ENCODE data around the gene ANXA4.
"Not testable (repeated sequence)": the region's sequence is repeated elsewhere in the genome, so short reads cannot be mapped to it uniquely, and the experiment has no call there.

ANXA4 gene

DNA sequence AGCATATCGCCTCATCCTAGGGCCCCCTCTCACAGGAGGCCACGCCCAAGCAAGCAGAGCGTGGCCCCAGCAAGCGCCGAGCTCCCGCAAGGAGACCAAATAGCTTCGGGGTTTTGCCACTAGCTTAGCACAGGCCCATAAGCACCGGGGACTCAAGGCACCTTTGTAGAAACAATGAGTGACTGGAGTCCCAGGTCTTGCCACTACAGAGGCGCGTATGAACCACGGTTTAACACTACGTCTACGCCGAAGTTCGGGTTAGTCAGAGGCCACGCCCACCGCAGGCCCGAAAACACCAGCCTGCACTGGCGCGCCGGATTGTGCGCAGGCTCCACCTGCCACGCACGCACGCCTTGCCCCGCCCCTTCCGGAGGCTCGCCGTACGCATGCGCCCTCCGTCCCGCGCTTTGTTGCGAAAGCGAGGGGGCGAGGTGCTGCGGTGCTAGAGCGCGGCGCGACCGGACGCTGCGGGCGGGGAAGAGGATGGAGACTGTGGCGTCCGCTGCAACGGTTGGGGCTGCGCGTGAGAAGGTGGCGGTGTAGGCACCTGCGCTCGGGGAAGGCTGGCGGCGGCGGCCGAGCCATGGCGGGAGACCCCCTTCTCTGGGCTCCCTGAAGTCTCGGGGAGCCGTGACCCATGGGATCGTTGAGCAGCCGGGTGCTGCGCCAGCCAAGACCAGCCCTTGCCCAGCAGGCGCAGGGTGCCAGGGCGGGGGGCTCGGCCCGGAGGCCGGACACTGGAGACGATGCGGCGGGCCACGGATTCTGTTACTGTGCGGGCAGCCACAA lies 87.5 kb downstream of the ANXA4 start, which contains the start of gene GMCL1:
Gene GMCL1 (plus strand): TSS at position 405 of the 789 bp plus-strand sequence. CDS start 233 bp downstream, at position 638.
- peak; percentile 81 for TF ChIP-seq FOXP2 (optimal IDR thresholded peaks at IDR 0.05; ENCODE audit: control extremely low read depth, extremely low read length, insufficient read depth)
- no peak for TF ChIP-seq EZH2 (IDR thresholded peaks at IDR 0.05)
- peak; percentile 97 for TF ChIP-seq POLR2AphosphoS5 (IDR thresholded peaks at IDR 0.05; ENCODE audit: borderline replicate concordance, low read depth, low read length)
- DNase-seq (ENCODE audit: low read depth, low spot score), result peak; percentile 80
- no peaks in the 10 kb centered on the region for H3K9me3 ChIP-seq (ENCODE audit: low read depth, low read length)

GRCh38 chr2:69830045-69830905 lies 88.3 kb downstream of the ANXA4 start:
- H3K27ac ChIP-seq, result no peak overlapping the region
- peak overlapping the region; percentile 81 for H3K9ac ChIP-seq (ENCODE audit: insufficient read length)
- no peak for TF ChIP-seq EZH2 (IDR thresholded peaks at IDR 0.05)
- TF ChIP-seq POLR2AphosphoS5 (IDR thresholded peaks at IDR 0.05; ENCODE audit: borderline replicate concordance, low read depth, low read length), result no peak
- no peak for TF ChIP-seq FOXP2 (optimal IDR thresholded peaks at IDR 0.05; ENCODE audit: control extremely low read depth, extremely low read length, insufficient read depth)
- H3K9me3 ChIP-seq (ENCODE audit: low read depth, low read length), result no peaks in the 10 kb centered on the region
- DNase-seq (ENCODE audit: low read depth, low spot score), result no peak
- H3K4me3 ChIP-seq, result peak overlapping the region; percentile 88
- no peaks in the 10 kb centered on the region; the same call in 1 of the 2 replicates for H3K36me3 ChIP-seq (ENCODE audit: insufficient read depth, low read length)

More for the DNA sequence above, 87.5 kb downstream of the ANXA4 start, which contains the start of gene GMCL1:
- Histone ChIP-seq H3K36me3 (ENCODE audit: insufficient read depth, low read length) (no peaks in the 10 kb centered on the region; the same call in 1 of the 2 replicates), H3K4me3 (peak within 1 kb of the TSS; percentile 88), H3K9ac (ENCODE audit: insufficient read length) (peak within 1 kb of the TSS; percentile 84), H3K27ac (peak within 1 kb of the TSS; percentile 80)

DNA sequence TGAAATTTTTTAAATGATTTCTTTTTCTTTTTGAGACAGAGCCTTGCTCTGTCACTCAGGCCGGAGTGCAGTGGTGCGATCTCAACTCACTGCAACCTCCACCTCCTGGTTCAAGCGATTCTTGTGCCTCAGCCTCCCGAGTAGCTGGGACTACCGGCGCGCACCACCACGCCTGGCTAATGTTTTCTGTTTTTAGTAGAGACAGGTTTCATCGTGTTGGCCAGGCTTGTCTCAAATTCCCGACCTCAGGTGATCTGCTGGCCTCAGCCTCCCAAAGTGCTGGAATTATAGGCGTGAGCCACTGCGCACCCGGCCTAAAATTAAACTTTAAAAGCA lies 88.9 kb downstream of the ANXA4 start:
- DNase-seq (ENCODE audit: low read depth, low spot score), result not testable (repeated sequence)

DNA sequence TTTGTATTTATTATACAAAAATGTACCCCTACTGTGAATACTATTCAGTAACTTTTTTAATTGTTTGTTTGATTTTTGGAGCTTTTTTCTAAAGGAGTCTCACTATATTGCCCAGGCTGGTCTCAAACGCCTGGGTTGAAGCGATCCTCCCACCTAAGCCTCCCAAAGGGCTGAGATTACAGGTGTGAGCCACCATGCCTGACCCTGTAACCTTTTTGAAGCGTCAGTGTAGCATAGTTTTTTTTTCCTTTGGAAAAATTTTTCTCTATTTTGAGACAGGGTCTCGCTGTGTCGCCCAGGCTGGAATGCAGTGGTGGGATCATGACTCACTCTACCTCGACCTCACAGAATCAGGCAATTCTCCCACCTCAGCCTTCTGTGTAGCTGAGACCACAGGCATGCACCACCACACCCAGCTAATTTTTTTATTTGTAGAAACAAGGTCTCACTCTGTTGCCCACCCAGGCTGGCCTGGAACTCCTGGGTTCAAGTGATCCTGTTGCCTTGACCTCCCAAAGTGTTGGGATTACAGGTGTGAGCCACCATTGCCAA lies 89.5 kb downstream of the ANXA4 start:
- Histone ChIP-seq H3K4me3 (peak overlapping the region; percentile 88; the same call in 1 of the 2 replicates), H3K36me3 (ENCODE audit: insufficient read depth, low read length) (no peaks in the 10 kb centered on the region; the same call in 1 of the 2 replicates)
- no peak for DNase-seq (ENCODE audit: low read depth, low spot score)

More for the DNA sequence above, 88.9 kb downstream of the ANXA4 start:
- Histone ChIP-seq H3K9ac (ENCODE audit: insufficient read length) (peak overlapping the region; percentile 81), H3K4me3 (peak overlapping the region; percentile 88)
- H3K9me3 ChIP-seq (ENCODE audit: low read depth, low read length); H3K36me3 ChIP-seq (ENCODE audit: insufficient read depth, low read length); H3K27ac ChIP-seq: not testable (repeated sequence)

DNA sequence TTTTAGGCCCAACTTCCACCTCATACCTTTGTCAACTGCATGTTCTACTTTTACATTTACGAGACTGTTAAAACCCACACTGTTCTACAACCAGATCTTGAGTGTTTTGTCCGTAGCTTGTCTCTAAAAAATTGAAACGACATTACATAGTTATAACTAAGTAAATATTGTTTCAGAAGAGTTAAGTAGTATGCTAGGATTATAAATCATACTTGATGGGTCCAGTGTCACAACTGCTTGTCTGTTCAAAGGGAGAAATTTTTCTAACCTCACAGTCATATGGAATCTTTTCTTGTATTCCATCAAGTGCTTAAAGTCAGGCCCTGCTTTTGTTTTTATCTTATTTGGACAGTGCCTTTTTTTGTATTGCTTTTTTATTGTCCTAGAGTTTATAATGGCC lies 91.8 kb downstream of the ANXA4 start:
- H3K36me3 ChIP-seq (ENCODE audit: insufficient read depth, low read length), result peaks cover 5% of the 10 kb centered on the region; the same call in 1 of the 2 replicates
- DNase-seq (ENCODE audit: low read depth, low spot score), result no peak
- no peak overlapping the region for H3K9ac ChIP-seq (ENCODE audit: insufficient read length)
- no peak for TF ChIP-seq EZH2 (IDR thresholded peaks at IDR 0.05)
- TF ChIP-seq FOXP2 (optimal IDR thresholded peaks at IDR 0.05; ENCODE audit: control extremely low read depth, extremely low read length, insufficient read depth), result no peak
- TF ChIP-seq POLR2AphosphoS5 (IDR thresholded peaks at IDR 0.05; ENCODE audit: borderline replicate concordance, low read depth, low read length), result no peak
- no peaks in the 10 kb centered on the region for H3K9me3 ChIP-seq (ENCODE audit: low read depth, low read length)
- no peak overlapping the region for H3K4me3 ChIP-seq
- H3K27ac ChIP-seq, result no peak overlapping the region

More for the DNA sequence above, 89.5 kb downstream of the ANXA4 start:
- no peaks in the 10 kb centered on the region for H3K9me3 ChIP-seq (ENCODE audit: low read depth, low read length)
- H3K27ac ChIP-seq, result no peak overlapping the region
- TF ChIP-seq EZH2 (IDR thresholded peaks at IDR 0.05), result no peak
- TF ChIP-seq POLR2AphosphoS5 (IDR thresholded peaks at IDR 0.05; ENCODE audit: borderline replicate concordance, low read depth, low read length), result no peak
- TF ChIP-seq FOXP2 (optimal IDR thresholded peaks at IDR 0.05; ENCODE audit: control extremely low read depth, extremely low read length, insufficient read depth), result no peak
- no peak overlapping the region for H3K9ac ChIP-seq (ENCODE audit: insufficient read length)

DNA sequence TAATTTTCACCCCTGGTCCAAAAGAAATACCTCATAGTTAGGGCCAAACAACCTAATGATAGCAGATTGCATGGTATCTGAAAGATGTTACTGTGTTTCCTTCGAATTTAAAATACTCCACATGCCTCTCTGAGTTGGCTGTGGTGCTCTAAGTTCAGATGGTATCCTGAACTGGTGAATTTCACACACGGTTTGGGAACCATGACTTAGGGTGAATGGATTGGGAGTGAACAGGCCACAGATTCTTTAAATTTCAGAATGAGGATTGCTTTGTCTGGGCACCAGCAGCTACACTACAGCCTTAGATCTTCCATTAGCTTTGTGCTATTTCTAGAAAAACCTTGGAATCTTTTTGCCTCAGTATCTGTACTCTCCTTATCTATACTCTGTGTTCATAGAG lies 93.7 kb downstream of the ANXA4 start:
- DNase-seq (ENCODE audit: low read depth, low spot score), result no peak
- H3K27ac ChIP-seq, result no peak overlapping the region
- H3K4me3 ChIP-seq, result no peak overlapping the region
- no peak overlapping the region for H3K9ac ChIP-seq (ENCODE audit: insufficient read length)
- no peaks in the 10 kb centered on the region for H3K9me3 ChIP-seq (ENCODE audit: low read depth, low read length)
- H3K36me3 ChIP-seq (ENCODE audit: insufficient read depth, low read length), result peaks cover 13% of the 10 kb centered on the region; the same call in 1 of the 2 replicates
- TF ChIP-seq EZH2 (IDR thresholded peaks at IDR 0.05) (no peak), POLR2AphosphoS5 (IDR thresholded peaks at IDR 0.05; ENCODE audit: borderline replicate concordance, low read depth, low read length) (no peak), FOXP2 (optimal IDR thresholded peaks at IDR 0.05; ENCODE audit: control extremely low read depth, extremely low read length, insufficient read depth) (no peak)

GRCh38 chr2:69836316-69836715 lies 94.4 kb downstream of the ANXA4 start:
- Histone ChIP-seq H3K27ac (no peak overlapping the region), H3K36me3 (ENCODE audit: insufficient read depth, low read length) (peaks cover 14% of the 10 kb centered on the region; the same call in 1 of the 2 replicates), H3K4me3 (no peak overlapping the region), H3K9ac (ENCODE audit: insufficient read length) (no peak overlapping the region), H3K9me3 (ENCODE audit: low read depth, low read length) (no peaks in the 10 kb centered on the region)
- TF ChIP-seq EZH2 (IDR thresholded peaks at IDR 0.05) (no peak), FOXP2 (optimal IDR thresholded peaks at IDR 0.05; ENCODE audit: control extremely low read depth, extremely low read length, insufficient read depth) (no peak), POLR2AphosphoS5 (IDR thresholded peaks at IDR 0.05; ENCODE audit: borderline replicate concordance, low read depth, low read length) (no peak)
- no peak for DNase-seq (ENCODE audit: low read depth, low spot score)

GRCh38 chr2:69837533-69837932 lies 95.6 kb downstream of the ANXA4 start:
- H3K9ac ChIP-seq (ENCODE audit: insufficient read length), result no peak overlapping the region
- H3K4me3 ChIP-seq, result no peak overlapping the region
- H3K27ac ChIP-seq, result no peak overlapping the region
- no peaks in the 10 kb centered on the region for H3K9me3 ChIP-seq (ENCODE audit: low read depth, low read length)
- peaks cover 18% of the 10 kb centered on the region for H3K36me3 ChIP-seq (ENCODE audit: insufficient read depth, low read length)
- TF ChIP-seq EZH2 (IDR thresholded peaks at IDR 0.05) (no peak), POLR2AphosphoS5 (IDR thresholded peaks at IDR 0.05; ENCODE audit: borderline replicate concordance, low read depth, low read length) (no peak), FOXP2 (optimal IDR thresholded peaks at IDR 0.05; ENCODE audit: control extremely low read depth, extremely low read length, insufficient read depth) (no peak)
- no peak for DNase-seq (ENCODE audit: low read depth, low spot score)

Data from SK-N-MC (cell line).